ENCODE data around the gene TRIM24. TPM values are rescaled to one million over a fixed set of nuclear protein-coding genes. Genes with fewer than 3 reads are reported as not detected.

Gene TRIM24
- total and polyA plus RNA-seq, 2 of the 13 experiments (the other 11 are each of a cell fraction or from before 2014, with no cell fraction given): 100 to 106 TPM

DNA sequence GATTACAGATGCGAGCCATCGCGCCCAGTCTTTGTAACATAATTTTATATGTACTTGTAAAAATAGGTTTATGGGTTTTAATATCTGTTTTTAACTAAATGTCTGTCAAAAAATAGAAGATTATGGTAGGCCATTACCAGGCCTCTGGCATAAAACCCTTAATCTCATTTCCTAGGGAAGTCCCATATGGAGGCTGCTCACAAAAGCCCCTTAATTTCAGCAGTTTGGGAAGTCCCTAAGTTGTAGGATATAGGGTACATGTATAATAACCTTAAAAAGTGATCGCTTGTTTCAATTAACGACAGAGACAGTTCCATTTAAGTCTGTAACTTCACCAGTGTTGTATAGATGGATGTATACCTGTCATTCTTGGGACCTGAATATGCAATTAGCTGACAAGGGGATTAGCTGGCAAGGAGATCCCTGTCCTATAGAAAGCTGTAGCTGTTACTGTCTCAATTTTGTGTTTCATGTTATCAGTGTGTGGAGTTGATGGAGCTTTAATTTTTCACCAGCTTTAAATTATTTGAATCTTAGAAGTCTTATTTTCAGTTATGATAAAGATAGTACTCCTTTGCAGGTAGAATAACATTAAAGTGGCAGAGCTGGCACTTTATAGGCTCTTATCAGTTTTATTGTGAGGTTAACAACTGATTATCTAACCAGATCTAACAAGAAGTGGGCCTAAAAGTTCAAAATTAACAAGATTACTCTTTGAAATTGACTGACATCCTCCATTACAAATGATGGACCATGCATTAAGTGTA lies 10.5 kb downstream of the TRIM24 start (continued):
- no peak for TF ChIP-seq AKAP8 (CRISPR knock-in tag; IDR thresholded peaks at IDR 0.05)
- no peak for TF ChIP-seq ZNF724P (CRISPR knock-in tag; IDR thresholded peaks at IDR 0.05; ENCODE audit: borderline replicate concordance)
- TF ChIP-seq U2AF1 (optimal IDR thresholded peaks at IDR 0.05; ENCODE audit: low read depth, low read length): no peak
- no peak for TF ChIP-seq LBX2 (CRISPR knock-in tag; IDR thresholded peaks at IDR 0.05; ENCODE audit: borderline replicate concordance)
- TF ChIP-seq TEAD3 (CRISPR knock-in tag; optimal IDR thresholded peaks at IDR 0.05; ENCODE audit: borderline replicate concordance): no peak
- no peak; the same call in none of the 2 replicates for TF ChIP-seq POLR2G (IDR thresholded peaks at IDR 0.05; ENCODE audit: low read depth, low read length)
- no peak for TF ChIP-seq GRHL1 (CRISPR knock-in tag; conservative IDR thresholded peaks at IDR 0.05)
- TF ChIP-seq, protein P1, sequence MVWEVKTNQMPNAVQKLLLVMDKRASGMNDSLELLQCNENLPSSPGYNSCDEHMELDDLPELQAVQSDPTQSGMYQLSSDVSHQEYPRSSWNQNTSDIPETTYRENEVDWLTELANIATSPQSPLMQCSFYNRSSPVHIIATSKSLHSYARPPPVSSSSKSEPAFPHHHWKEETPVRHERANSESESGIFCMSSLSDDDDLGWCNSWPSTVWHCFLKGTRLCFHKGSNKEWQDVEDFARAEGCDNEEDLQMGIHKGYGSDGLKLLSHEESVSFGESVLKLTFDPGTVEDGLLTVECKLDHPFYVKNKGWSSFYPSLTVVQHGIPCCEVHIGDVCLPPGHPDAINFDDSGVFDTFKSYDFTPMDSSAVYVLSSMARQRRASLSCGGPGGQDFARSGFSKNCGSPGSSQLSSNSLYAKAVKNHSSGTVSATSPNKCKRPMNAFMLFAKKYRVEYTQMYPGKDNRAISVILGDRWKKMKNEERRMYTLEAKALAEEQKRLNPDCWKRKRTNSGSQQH (CRISPR knock-in tag; IDR thresholded peaks at IDR 0.05; ENCODE audit: low read depth): no peak
- no peak for TF ChIP-seq ZC3H4 (CRISPR knock-in tag; IDR thresholded peaks at IDR 0.05; ENCODE audit: borderline replicate concordance)
- TF ChIP-seq AGO2 (optimal IDR thresholded peaks at IDR 0.05; ENCODE audit: low read depth, low read length): peak; percentile 65
- no peak for TF ChIP-seq EHMT2 (IDR thresholded peaks at IDR 0.05; ENCODE audit: borderline replicate concordance, low read depth, low read length)
- TF ChIP-seq ZNF780A (CRISPR knock-in tag; IDR thresholded peaks at IDR 0.05): no peak
- TF ChIP-seq SP4 (CRISPR knock-in tag; IDR thresholded peaks at IDR 0.05): no peak
- TF ChIP-seq, protein P2, sequence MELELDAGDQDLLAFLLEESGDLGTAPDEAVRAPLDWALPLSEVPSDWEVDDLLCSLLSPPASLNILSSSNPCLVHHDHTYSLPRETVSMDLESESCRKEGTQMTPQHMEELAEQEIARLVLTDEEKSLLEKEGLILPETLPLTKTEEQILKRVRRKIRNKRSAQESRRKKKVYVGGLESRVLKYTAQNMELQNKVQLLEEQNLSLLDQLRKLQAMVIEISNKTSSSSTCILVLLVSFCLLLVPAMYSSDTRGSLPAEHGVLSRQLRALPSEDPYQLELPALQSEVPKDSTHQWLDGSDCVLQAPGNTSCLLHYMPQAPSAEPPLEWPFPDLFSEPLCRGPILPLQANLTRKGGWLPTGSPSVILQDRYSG (CRISPR knock-in tag; IDR thresholded peaks at IDR 0.05): no peak
- peak; percentile 61 for TF ChIP-seq RBFOX2 (IDR thresholded peaks at IDR 0.05; ENCODE audit: low read depth, low read length)
- no peak for TF ChIP-seq ZMYM3 (CRISPR knock-in tag; IDR thresholded peaks at IDR 0.05)
- no peak for TF ChIP-seq ZNF468 (CRISPR knock-in tag; IDR thresholded peaks at IDR 0.05)
- peak; percentile 93 for TF ChIP-seq RBM22 (optimal IDR thresholded peaks at IDR 0.05; ENCODE audit: low read length)
- TF ChIP-seq ZFP82 (CRISPR knock-in tag; IDR thresholded peaks at IDR 0.05; ENCODE audit: borderline replicate concordance): no peak
- TF ChIP-seq, protein P3, sequence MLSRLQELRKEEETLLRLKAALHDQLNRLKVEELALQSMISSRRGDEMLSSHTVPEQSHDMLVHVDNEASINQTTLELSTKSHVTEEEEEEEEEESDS (CRISPR knock-in tag; IDR thresholded peaks at IDR 0.05; ENCODE audit: borderline replicate concordance): no peak
- TF ChIP-seq IKZF4 (CRISPR knock-in tag; IDR thresholded peaks at IDR 0.05; ENCODE audit: borderline replicate concordance, low read depth, not compliant biosample characterization): no peak
- no peak for TF ChIP-seq MIER2 (CRISPR knock-in tag; IDR thresholded peaks at IDR 0.05)
